Muscle layer of duodenum (tissue), 2 donors: ENCODE results near the gene IL2RG.

Experiments used
- H3K27ac ChIP-seq: one replicate; pipeline ENCODE4 v1.7.0; 2013; ENCODE audit warnings: mild to moderate bottlenecking, low read length
- H3K27me3 ChIP-seq: one replicate; pipeline ENCODE4 v1.7.0; 2013; ENCODE audit warnings: low read depth, mild to moderate bottlenecking, control low read depth, low read length
- H3K36me3 ChIP-seq, 2 donors: one replicate each; pipeline ENCODE4 v1.7.0; 2013; ENCODE audit warnings: low read length in 2 of 2, control low read depth in 1 of 2, mild to moderate bottlenecking in 1 of 2; ENCODE audit not compliant: insufficient read depth in 2 of 2, control insufficient read depth in 1 of 2
- H3K4me1 ChIP-seq, 2 donors: one replicate each; pipeline ENCODE4 v1.7.0; 2013; ENCODE audit warnings: low read length in 2 of 2, mild to moderate bottlenecking in 2 of 2, control low read depth in 1 of 2, moderate library complexity in 1 of 2; ENCODE audit not compliant: insufficient read depth in 2 of 2, control insufficient read depth in 1 of 2
- H3K4me3 ChIP-seq, 2 donors: one replicate each; pipeline ENCODE4 v1.7.0; 2013; ENCODE audit warnings: low read length in 2 of 2, low read depth in 1 of 2, mild to moderate bottlenecking in 1 of 2
- H3K9me3 ChIP-seq, 2 donors: one replicate each; pipeline ENCODE4 v1.7.0; 2013; ENCODE audit warnings: low read length in 2 of 2, control low read depth in 1 of 2, mild to moderate bottlenecking in 1 of 2; ENCODE audit not compliant: control insufficient read depth in 1 of 2
- donor health status: healthy.

The IL2RG gene

DNA sequence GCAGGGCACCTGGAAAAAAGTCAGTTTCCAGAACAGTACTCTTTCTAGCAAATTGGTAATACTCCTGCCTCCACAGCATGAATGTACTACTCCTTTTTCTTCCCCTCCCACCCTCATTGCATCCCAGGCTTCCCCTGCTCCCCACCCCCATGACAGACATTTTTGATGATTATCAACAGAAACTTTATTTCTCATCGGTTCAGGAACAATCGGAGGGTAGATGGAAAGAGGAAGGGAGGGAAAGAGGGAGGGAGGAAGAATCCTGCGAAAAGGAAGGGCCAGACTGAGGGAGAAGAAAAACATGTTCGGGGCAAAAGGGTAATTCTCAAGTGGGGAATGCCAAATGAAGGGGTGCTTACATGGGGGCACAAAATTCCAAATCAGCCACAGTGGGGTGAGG, 4.1 kb downstream of the IL2RG start:
- peaks cover 2 to 3% of the 10 kb centered on the region in 2 donors for H3K4me1 ChIP-seq
- H3K27ac ChIP-seq: no peak overlapping the region
- no peaks in the 10 kb centered on the region for H3K27me3 ChIP-seq
- no peak overlapping the region for H3K4me3 ChIP-seq
- no peaks in the 10 kb centered on the region for H3K36me3 ChIP-seq
- no peaks in the 10 kb centered on the region for H3K9me3 ChIP-seq

DNA sequence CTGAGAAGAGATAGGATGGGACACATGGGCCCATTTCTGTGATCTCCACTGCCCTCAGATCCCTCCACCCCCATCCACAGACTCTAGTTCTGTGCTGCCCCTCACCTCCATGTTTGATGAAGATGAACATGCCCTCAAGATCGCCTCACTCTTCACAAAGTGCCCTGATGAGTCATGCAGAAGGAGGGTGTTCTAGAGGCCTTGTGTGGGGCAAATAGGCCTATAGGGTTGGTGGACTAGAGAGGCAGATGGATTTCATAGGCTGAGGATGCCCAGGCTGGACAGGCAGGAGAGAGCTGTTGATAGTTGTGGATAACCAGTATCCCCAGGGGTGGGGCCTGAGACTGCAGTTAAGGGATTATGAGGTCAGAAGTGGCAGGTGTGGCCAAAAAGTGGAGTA, 5.0 kb downstream of the IL2RG start, which contains the start of gene CXorf65:
CXorf65 (minus strand) TSS at position 314 of the 400 bp plus-strand sequence; CDS start at position 130, 184 bp downstream.
- peaks cover 2 to 3% of the 10 kb centered on the region in 2 donors for H3K4me1 ChIP-seq
- H3K36me3 ChIP-seq: no peaks in the 10 kb centered on the region
- no peaks in the 10 kb centered on the region for H3K27me3 ChIP-seq
- no peak within 1 kb of the TSS for H3K27ac ChIP-seq
- H3K9me3 ChIP-seq: no peaks in the 10 kb centered on the region
- no peak within 1 kb of the TSS for H3K4me3 ChIP-seq

DNA sequence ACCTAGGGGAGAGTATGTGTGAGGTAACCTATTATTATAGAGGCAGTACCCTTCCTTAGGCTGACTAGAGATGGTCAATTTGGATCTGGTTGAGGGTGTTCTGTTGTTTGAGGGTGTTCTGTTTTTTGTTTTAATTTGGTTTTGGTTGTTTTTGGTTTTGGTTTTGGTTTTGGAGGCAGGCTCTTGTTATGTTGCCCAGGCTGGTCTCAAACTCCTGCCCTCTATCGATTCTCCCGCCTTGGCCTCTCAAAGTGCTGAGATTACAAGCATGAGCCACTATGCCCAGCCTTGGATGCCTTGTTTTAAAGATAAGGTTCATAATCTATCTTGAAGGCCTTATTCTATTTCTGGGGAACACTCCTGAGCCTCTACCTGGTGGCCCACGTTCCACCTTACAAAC, 5.7 kb downstream of the IL2RG start:
- H3K4me3 ChIP-seq: no peak overlapping the region
- peaks cover 2 to 3% of the 10 kb centered on the region in 2 donors for H3K4me1 ChIP-seq
- H3K9me3 ChIP-seq: no peaks in the 10 kb centered on the region
- H3K27me3 ChIP-seq: no peaks in the 10 kb centered on the region
- no peaks in the 10 kb centered on the region for H3K36me3 ChIP-seq
- no peak overlapping the region for H3K27ac ChIP-seq

DNA sequence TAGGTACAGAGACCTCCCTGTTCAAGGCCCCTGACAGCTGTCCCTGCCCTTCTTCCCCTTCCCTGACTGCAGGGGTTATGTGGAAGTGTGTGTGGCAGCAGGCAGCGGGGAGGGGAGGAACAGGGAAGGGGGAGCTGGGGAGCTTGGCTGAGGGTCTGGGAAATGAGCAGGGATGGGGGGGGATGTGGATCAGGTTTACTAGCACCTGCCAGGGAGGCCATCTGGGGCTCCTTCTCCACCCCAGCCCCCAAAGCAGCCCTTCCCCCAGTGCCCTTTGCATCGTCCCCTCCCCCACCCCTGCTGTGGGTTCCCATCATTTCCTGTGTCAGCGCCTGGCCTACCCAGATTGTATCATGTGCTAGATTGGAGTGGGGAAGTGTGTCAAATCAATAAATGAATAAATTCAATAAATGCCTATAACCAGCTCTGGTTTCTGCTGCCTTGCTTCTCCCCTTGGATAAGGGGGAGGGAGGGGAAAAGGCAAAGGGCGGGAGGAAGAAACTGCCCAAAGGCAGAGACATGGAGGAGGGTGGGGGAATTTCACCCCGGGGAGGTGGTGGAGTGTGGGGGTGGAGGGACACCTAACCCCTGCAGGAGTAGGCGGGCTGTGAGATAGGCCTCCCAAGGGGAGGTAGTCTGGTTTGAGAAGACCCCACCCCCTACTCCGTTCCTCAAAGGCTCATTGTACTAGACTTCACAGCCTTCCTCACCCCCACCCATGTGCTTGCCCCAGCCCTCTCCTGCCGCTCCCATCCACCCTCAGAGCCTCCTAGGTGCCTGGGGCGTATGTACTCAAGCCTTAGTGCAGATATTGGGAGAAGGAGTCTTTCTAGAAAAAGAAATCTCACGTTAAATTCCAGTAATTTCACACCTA, 8.0 kb downstream of the IL2RG start:
- Histone ChIP-seq H3K4me3 (peak overlapping the region in 1 of 2 donors; percentile 21), H3K27me3 (no peaks in the 10 kb centered on the region), H3K9me3 (no peaks in the 10 kb centered on the region), H3K27ac (peak overlapping the region; percentile 45), H3K36me3 (no peaks in the 10 kb centered on the region), H3K4me1 (peaks cover 2 to 10% of the 10 kb centered on the region in 2 donors)

DNA sequence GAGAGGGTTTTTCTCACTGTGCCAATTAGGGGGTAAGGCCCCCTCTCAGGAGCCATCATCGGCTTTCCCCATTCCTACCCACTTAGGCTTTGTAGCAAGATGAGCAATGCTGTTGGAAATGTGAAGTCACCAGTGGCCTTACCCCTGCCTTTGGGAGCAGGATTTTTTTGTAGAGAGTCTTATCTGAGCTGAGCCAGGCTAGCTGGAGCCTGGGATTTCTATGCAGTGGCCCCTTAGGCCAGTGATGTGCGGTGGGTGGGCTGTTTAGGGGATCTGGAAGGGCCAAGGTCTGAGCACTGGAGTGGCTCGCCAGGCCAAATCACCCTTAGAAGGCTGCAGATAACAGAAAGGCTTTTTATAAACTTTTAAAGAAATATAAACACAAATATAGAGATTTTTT, 9.1 kb downstream of the IL2RG start:
- no peaks in the 10 kb centered on the region for H3K27me3 ChIP-seq
- no peaks in the 10 kb centered on the region for H3K36me3 ChIP-seq
- no peak overlapping the region for H3K27ac ChIP-seq
- peaks cover 6 to 16% of the 10 kb centered on the region in 2 donors for H3K4me1 ChIP-seq
- no peaks in the 10 kb centered on the region for H3K9me3 ChIP-seq
- no peak overlapping the region for H3K4me3 ChIP-seq

DNA sequence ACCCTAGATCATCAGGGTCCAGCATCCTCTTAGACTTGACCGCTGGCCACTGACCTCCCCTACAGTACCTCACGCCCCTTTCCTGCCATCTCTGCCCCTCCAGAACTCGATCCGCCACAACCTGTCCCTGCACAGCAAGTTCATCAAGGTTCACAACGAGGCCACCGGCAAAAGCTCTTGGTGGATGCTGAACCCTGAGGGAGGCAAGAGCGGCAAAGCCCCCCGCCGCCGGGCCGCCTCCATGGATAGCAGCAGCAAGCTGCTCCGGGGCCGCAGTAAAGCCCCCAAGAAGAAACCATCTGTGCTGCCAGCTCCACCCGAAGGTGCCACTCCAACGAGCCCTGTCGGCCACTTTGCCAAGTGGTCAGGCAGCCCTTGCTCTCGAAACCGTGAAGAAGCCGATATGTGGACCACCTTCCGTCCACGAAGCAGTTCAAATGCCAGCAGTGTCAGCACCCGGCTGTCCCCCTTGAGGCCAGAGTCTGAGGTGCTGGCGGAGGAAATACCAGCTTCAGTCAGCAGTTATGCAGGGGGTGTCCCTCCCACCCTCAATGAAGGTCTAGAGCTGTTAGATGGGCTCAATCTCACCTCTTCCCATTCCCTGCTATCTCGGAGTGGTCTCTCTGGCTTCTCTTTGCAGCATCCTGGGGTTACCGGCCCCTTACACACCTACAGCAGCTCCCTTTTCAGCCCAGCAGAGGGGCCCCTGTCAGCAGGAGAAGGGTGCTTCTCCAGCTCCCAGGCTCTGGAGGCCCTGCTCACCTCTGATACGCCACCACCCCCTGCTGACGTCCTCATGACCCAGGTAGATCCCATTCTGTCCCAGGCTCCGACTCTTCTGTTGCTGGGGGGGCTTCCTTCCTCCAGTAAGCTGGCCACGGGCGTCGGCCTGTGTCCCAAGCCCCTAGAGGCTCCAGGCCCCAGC, 10.5 kb downstream of the IL2RG start:
- Histone ChIP-seq H3K4me1 (peaks cover 6 to 16% of the 10 kb centered on the region in 2 donors), H3K27me3 (no peaks in the 10 kb centered on the region), H3K9me3 (no peaks in the 10 kb centered on the region), H3K36me3 (no peaks in the 10 kb centered on the region), H3K27ac (no peak overlapping the region), H3K4me3 (no peak overlapping the region)

DNA sequence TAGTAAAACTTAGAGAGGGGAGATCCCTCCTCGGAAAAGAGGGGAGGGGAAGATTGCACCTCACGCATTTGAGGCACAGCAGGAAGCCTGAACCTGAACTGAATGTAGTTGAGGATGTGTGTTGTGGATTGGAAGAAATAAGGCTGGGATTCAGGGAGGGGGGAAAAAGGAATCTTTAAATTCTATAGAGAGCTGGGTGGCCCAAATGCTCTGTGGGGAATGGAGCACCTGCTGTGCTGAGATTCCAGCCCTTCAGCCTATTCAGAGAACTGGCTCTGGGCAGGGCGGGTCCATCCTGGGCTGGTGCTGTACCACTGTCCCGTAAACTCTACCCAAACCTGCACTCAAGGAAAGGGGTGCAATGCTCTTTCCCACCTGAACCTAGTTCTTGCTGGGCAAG, 11.6 kb downstream of the IL2RG start:
- H3K9me3 ChIP-seq: no peaks in the 10 kb centered on the region
- no peak overlapping the region for H3K4me3 ChIP-seq
- H3K4me1 ChIP-seq: peaks cover 6 to 19% of the 10 kb centered on the region in 2 donors
- no peak overlapping the region for H3K27ac ChIP-seq
- H3K27me3 ChIP-seq: no peaks in the 10 kb centered on the region
- H3K36me3 ChIP-seq: no peaks in the 10 kb centered on the region

DNA sequence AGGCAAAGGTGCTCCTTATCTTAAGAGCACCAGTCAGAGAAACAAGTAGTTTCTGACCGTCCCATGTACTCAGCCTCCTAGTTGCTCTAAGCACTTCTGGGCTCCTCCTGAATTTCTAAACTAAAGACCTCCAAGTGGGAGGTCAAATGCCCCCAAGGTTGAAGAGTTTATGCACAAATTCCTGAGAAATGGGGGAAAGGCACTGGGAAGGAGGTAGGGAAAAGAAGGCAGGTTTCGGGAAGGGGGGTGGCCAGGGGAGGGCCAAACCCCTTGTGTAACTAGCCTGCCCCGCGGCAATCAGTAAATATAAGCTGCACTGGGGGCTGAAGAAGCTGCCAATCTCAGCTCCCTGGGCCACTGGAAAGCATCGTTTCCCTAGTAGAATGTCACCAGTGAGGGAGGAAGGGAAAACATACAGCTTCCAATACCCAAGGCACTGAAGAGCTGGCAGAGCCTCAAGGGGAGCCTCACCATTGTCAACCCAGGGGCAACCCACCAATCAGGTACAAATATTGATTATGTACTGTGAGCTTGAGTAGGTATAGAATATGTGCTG, 12.3 kb downstream of the IL2RG start:
- Histone ChIP-seq H3K4me3 (no peak overlapping the region), H3K27ac (no peak overlapping the region)

DNA sequence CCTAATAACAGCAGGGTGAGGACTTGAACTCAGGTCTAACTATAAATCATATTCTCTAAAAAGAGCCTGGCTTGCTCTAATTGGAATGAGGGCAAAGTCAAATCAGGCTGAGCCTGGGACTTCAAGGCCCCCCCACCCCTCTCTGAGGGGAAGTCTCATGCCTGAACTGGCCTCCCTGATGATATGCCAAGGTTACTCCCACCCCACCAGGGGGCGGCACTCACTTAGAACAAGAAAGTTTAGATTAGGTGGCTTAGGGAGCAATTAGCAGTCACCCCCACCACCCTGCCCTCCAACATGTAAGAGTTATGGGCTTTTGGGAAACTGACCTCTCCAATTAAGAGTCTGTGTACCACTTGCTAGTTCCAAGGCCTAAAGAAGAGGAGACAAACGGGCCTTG, 13.1 kb downstream of the IL2RG start:
- Histone ChIP-seq H3K4me1 (peaks cover 4 to 19% of the 10 kb centered on the region in 2 donors), H3K4me3 (no peak overlapping the region), H3K27ac (no peak overlapping the region), H3K9me3 (no peaks in the 10 kb centered on the region), H3K36me3 (no peaks in the 10 kb centered on the region), H3K27me3 (no peaks in the 10 kb centered on the region)

More for the DNA sequence above, 12.3 kb downstream of the IL2RG start:
- no peaks in the 10 kb centered on the region for H3K9me3 ChIP-seq
- H3K27me3 ChIP-seq: no peaks in the 10 kb centered on the region
- peaks cover 4 to 19% of the 10 kb centered on the region in 2 donors for H3K4me1 ChIP-seq
- H3K36me3 ChIP-seq: no peaks in the 10 kb centered on the region

DNA sequence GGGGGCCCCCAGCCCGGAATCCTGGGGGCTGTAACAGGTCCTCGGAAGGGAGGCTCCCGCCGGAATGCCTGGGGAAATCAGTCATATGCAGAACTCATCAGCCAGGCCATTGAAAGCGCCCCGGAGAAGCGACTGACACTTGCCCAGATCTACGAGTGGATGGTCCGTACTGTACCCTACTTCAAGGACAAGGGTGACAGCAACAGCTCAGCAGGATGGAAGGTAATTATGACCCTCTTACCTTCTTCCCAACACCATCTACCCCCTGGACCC, 14.7 kb downstream of the IL2RG start:
- peak overlapping the region; percentile 69 to 70 for H3K4me3 ChIP-seq
- peaks cover 4 to 17% of the 10 kb centered on the region in 2 donors for H3K4me1 ChIP-seq
- no peak overlapping the region for H3K27ac ChIP-seq
- no peaks in the 10 kb centered on the region for H3K9me3 ChIP-seq
- H3K36me3 ChIP-seq: no peaks in the 10 kb centered on the region
- no peaks in the 10 kb centered on the region for H3K27me3 ChIP-seq
